Inflammatory macrophage treated with lipopolysaccharide for 1 hour (primary cell): ENCODE measurements around the gene NDUFS4.
"Not testable (repeated sequence)": the region's sequence is repeated elsewhere in the genome, so short reads cannot be mapped to it uniquely, and the experiment has no call there.

Source experiments
- DNase-seq, 2 donors: peaks; one replicate each; pipeline ENCODE4 v3.0.0-alpha.2; 2020 to 2022

NDUFS4 gene

GRCh38 chr5:53576674-53577073 is 16.2 kb downstream of the NDUFS4 start:
- no peak for DNase-seq

- no peak for DNase-seq
These were observed 18.4 kb downstream of the NDUFS4 start for GRCh38 chr5:53578854-53579253.

- no peak for DNase-seq
These were observed 20.1 kb downstream of the NDUFS4 start for GRCh38 chr5:53580547-53580946.

GRCh38 chr5:53582225-53582624 is 21.8 kb downstream of the NDUFS4 start:
- no peak for DNase-seq

GRCh38 chr5:53590759-53591158 is 30.3 kb downstream of the NDUFS4 start:
- no peak for DNase-seq

- DNase-seq, result no peak
These were observed 34.0 kb downstream of the NDUFS4 start for GRCh38 chr5:53594419-53594818.

- DNase-seq, result no peak
These were observed 37.5 kb downstream of the NDUFS4 start for GRCh38 chr5:53597894-53598293.

- no peak for DNase-seq
These were observed 41.1 kb downstream of the NDUFS4 start for GRCh38 chr5:53601570-53601969.

- DNase-seq, result no peak
These were observed 42.7 kb downstream of the NDUFS4 start for GRCh38 chr5:53603009-53603687.

- DNase-seq, result no peak
These were observed 43.9 kb downstream of the NDUFS4 start for GRCh38 chr5:53604309-53604708.

- no peak for DNase-seq
These were observed 47.4 kb downstream of the NDUFS4 start for GRCh38 chr5:53607886-53608285.

GRCh38 chr5:53608897-53609296 is 48.5 kb downstream of the NDUFS4 start:
- DNase-seq, result not testable (repeated sequence)

- no peak for DNase-seq
These were observed 52.6 kb downstream of the NDUFS4 start for GRCh38 chr5:53613061-53613460.

GRCh38 chr5:53613536-53613935 is 53.1 kb downstream of the NDUFS4 start:
- DNase-seq, result peak; percentile 57 to 76

GRCh38 chr5:53614376-53614885 is 54.0 kb downstream of the NDUFS4 start:
- DNase-seq, result no peak

- no peak for DNase-seq
These were observed 56.6 kb downstream of the NDUFS4 start for GRCh38 chr5:53616939-53617549.

- no peak for DNase-seq
These were observed 70.8 kb downstream of the NDUFS4 start for GRCh38 chr5:53631251-53631650.

- peak in 1 of 2 donors; percentile 2 for DNase-seq
These were observed 81.6 kb downstream of the NDUFS4 start for GRCh38 chr5:53642061-53642460.

- DNase-seq, result no peak
These were observed 83.0 kb downstream of the NDUFS4 start for GRCh38 chr5:53643445-53643844.

- no peak for DNase-seq
These were observed 84.6 kb downstream of the NDUFS4 start for GRCh38 chr5:53645078-53645477.

- DNase-seq, result no peak
These were observed 88.9 kb downstream of the NDUFS4 start for GRCh38 chr5:53649352-53649751.

- DNase-seq, result not testable (repeated sequence)
These were observed 100.1 kb downstream of the NDUFS4 start for GRCh38 chr5:53660573-53660972.

GRCh38 chr5:53665313-53665712 is 104.9 kb downstream of the NDUFS4 start:
- DNase-seq, result not testable (repeated sequence)

- DNase-seq, result no peak
These were observed 107.2 kb downstream of the NDUFS4 start for GRCh38 chr5:53667621-53668020.

- DNase-seq, result no peak
These were observed 111.0 kb downstream of the NDUFS4 start for GRCh38 chr5:53671447-53671846.
